Stimulated activated CD8-positive, alpha-beta memory T cell treated with anti-CD3 and anti-CD28 coated beads, Interleukin-12 subunit alpha, Interleukin-12 subunit beta, amount 100 ng/mL, for 24 hours (primary cell): ENCODE measurements around the gene LAX1.
"Not testable (repeated sequence)": the region's sequence is repeated elsewhere in the genome, so short reads cannot be mapped to it uniquely, and the experiment has no call there.

Source experiments
- DNase-seq: peaks from one replicate; pipeline ENCODE4 v3.0.0-alpha.2; 2020; ENCODE audit errors: extremely low read depth

Gene LAX1, protein sequence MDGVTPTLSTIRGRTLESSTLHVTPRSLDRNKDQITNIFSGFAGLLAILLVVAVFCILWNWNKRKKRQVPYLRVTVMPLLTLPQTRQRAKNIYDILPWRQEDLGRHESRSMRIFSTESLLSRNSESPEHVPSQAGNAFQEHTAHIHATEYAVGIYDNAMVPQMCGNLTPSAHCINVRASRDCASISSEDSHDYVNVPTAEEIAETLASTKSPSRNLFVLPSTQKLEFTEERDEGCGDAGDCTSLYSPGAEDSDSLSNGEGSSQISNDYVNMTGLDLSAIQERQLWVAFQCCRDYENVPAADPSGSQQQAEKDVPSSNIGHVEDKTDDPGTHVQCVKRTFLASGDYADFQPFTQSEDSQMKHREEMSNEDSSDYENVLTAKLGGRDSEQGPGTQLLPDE

DNA sequence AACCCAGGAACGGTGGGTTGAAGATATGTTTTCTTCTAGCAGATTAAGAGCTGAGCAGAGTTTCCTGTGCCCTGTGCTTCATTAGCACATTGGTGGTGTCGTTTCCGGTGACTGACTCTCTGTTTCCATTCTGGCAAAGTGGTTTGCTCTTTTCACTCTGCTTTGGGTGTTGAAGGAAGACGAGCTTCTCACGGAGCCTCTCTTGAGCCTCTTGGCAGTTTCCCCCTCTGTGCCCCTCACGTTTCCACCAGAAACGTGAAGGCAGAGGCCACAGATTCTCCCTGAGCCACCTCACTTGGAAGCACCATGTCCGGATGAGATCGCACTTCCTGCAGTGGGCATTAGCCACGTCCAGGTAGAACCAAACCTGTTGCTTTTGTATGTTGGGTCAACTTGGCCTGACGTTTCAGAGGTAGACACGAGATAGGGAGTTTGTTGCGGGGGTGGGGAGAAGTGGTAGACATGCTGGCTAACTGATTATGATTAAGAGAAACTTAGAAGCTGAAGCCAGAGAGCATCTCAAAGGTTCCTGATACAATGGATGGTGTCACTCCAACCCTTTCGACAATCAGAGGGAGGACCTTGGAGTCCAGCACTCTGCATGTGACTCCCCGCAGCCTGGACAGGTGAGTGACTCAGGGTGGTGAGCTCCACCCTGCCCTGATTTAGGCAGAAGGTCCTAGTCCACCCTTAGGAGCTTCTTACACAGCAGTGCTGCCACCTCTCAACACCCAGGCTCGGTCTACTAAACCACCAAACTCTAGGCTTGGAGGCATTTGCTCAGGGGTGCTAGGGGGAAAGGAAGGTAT, at the start of gene LAX1:
Gene LAX1 (plus strand): TSS at position 155 of the 809 bp plus-strand sequence. CDS start 383 bp downstream, at position 538.
- DNase-seq = peak; percentile 47

DNA sequence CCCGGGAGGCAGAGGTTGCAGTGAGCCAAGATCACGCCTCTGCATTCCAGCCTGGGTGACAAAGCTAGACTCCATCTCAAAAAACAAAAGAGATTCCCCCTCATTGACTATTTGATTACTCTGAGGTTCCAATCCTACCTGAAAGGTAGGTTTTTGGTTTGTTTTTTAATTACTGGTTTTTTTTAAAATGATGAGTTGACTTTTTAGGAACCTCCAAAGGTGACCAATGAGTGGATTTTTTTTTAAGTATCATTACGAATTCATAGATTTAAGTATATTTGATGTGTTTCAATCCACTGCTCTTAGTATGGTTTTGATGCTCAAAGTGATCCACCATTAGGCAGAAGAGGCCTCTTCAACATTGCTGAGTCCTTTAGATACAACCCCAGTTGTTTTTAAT, 47.9 kb upstream of the LAX1 start:
- DNase-seq = no peak

DNA sequence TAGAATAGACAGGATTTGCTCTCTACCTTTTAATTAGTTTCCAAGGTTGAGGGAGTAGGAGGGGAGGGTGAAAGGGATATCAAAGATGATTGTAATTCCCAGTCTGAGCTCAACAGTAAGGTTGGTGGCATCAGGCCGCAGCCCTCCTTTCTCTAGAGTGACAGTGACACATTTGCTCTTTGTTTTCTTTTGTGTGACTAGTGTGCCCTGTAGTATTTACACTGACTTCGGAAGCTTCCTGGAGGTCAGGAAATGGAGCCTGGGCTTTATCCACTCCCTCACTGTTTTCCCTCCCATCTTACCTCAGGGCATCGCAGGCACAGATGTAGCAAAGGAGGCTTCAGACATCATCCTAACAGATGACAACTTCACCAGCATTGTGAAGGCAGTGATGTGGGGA, 44.7 kb upstream of the LAX1 start:
- no peak for DNase-seq

DNA sequence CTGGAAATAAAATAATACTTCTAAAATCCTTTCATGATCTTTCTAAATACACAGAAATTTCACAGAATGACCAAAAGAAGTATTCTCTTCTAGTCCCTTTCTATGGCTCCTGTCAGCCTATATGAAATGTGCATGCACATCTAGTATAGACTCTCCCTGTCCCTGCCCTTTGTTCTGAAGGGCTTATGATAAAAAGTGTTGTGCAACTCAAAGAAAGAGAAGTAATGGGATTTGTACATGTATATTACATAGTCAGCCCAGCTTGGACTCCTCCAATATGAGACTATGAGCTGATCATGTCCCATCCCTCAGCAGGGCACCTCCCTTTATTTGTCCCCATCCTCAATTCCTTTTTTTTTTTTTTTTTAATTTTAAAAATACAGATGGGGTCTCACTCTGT, 42.1 kb upstream of the LAX1 start:
- no peak for DNase-seq

DNA sequence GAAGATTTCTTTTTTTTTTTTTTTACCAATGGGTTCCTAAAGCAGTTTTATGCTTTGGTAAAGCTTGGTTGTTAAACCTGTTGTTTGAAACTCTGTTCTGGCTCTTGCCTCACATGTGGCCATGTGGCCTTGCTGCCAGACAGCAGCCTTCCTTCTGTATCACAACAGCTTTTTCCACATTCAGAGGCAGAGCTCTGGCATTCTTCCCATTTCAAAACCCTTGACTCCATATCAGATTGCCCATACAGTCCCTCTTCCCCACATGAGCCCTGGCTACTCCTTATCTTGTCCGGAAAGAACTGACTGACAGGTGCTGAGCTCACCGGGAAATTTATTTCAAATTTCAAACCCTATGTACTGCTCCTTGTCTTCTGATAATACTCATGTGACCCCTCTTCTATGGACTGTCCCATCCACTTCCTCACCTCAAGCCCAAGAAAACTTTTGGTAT, 38.5 kb upstream of the LAX1 start:
- DNase-seq = no peak

DNA sequence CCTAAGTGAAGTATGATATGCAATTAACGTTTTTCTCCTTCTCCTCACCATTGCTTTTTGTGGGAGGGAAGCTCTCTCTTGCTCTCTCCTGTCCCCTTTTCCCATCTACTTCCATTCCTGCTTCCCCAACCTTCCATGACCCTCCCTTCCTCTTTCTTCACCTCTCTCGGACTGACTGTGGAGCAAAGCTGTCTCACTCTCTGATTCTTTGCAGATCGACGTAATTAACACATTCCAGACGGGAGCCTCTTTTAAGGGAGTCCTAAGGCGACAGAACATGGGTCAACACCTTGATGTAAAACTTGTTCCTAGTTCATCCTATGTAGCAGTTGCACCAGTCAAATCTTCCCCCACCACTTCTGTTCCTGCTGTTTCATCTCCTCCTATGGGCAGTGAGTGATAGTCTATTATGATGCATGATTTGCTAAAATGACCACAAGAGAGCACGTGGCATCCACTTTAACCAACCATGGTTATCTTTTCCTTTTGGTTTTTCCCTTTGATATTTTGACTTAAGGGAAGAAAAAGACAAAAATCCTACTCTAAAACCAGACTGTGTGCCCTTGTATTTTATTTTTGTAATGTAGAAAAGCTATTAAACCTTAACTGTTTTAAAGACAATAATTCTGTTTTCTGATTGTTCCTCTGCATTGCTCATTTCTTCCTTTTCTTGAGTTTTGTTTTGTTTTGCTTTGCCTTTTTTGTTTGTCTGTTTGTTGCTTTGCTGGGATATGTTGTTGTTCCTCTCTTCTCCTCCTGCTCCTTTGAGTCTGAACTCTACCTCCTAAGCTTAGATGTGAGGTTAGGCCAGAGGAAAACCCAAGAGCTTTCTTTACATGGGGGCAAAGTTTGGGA, 31.7 kb upstream of the LAX1 start:
- DNase-seq = no peak

DNA sequence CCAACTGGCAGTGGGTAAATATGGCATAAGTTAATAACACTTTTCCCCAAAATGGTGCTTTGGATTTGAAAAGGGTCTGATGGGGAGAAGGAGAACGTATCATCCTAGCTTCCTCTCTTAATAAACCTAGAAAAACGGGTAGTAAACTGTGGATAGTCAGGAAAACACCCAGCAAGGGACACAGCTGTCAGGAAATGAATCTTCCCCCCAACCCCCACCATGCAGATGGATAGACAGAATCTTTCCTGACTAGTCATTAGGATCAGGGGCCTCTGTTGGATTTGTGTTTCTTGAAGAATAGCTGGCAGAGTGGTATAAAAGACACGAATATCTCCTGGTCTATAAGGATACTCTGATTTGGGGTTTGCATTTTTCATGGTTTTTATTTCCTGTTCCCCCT, 22.5 kb upstream of the LAX1 start:
- no peak for DNase-seq

DNA sequence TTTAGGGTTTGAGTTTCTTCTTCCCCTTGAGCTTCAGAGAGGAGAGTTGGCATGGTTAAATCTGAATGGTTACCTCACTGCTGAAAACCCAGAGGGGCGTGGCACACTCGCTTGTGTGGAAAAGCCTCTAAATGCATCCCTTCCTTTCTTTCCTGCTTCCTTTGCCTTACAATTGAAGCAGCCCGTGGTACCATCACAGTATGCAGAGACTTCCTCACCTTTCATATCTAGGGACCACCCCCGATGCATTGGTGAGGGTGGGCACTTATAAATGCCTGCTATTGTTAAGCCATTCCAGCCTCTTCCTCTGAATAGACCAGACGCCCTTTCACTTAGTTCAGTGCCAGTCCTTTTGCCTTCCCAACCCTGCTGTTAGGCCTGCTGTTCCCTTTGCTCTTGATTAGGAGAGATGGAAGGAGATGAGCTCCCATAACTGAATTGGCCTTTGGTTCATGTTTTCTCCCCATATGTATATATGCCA, 21.9 kb upstream of the LAX1 start:
- DNase-seq = no peak

DNA sequence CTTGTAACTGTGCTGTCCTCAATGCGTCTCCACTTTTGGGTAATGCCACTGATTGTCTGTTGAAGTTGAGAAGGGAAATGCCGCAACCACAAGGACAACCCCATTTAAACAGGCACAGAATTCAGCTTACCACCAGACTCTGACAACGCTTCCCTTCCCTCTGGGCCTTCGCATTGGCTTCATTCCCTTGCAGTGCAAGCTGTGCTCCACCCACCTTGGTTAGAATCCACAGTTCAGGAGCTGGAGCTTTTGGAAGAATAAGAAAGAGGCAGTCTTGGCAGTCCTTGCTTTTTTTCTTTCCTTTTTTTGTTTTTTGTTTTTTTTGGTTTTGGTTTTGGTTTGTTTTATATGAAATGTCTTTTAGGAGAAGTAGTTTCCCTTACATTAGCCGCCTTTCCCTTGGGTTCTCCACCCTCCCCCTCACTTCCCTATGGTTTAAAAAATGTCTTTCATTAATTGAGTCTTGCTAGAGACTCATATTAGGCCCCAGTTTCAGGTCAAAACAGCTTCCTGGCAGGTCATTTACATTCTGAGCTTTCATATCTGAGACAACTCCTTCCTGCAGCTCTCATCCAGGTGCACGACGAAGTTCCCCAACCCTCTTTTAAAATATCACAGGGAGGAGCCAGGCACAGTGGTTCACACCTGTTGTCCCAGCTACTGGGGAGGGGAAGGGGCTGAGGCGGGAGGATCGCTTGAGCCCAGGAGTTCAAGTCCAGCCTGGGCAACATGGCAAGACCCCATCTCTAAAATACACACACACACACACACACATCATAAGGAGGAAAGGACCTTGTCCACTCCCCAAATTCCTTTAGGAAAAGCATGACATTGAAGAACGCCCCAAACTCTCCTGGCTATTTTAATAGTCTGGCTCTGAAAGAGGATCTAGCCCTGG, 20.7 kb upstream of the LAX1 start:
- DNase-seq = no peak

DNA sequence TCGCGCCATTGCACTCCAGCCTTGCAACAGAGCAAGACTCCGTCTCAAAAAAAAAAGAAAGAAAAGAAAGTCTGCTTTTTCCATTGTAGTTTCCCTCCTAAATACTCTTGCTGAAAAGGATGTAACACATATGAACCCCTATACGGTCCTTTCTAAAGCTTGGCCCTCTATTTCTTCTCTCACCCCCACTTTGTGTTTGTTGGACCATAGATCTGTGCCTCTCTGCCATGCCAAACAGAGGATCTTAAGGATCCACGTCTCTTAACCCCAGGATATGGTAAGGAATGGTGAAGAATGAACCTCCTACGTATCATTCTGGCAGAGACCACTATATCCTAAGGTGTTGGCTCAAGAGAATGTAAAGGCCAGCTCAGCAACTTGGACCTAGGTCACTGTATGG, 18.7 kb upstream of the LAX1 start:
- no peak for DNase-seq

DNA sequence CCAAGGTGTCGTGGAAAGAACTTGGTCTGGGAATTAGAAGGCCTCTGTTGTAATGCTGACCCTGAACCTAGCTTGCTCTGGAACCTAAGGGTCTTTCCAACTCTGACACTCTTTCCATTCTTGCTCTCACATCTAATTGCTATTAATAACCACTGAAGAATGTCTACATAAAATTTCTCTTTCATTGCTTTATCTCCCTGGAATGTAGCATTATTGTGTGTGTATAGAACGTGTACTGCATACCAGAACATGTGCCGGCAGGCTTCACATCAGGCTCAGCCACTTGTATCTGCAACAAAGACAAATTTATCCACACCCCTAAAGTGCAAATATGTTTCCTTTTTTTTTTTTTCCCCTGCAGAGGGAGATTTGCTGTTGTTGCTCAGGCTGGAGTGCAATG, 13.9 kb upstream of the LAX1 start:
- DNase-seq = no peak

DNA sequence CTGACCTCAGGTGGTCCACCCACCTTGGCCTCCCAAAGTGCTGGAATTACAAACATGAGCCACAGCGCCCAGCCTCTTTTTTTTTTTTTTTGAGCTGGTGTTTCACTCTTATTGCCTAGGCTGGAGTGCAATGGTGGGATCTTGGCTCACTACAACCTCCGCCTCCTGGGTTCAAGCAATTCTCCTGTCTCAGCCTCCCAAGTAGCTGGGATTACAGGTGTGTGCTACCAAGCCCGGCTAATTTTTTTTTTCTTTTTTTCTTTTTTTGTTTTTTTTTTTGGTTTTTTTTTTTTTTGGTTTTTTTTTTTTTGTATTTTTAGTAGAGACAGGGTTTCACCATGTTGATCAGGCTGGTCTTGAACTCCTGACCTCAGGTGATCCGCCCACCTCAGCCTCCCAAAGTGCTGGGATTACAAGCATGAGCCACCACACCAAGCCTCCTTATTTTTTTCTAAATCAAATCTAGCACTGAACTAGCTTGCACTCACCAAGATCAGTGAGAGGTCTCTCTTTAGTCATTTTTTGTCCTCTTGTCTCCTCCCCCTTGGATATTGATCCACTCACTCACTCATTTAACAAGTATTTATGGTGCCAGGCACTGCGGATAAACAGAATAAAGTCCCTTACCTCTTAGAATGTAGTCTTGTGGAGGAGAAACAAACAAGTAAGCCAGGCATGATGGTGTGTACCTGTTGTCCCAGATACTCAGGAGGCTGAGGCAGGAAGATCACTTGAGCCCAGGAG, 13.2 kb upstream of the LAX1 start:
- not testable (repeated sequence) for DNase-seq

DNA sequence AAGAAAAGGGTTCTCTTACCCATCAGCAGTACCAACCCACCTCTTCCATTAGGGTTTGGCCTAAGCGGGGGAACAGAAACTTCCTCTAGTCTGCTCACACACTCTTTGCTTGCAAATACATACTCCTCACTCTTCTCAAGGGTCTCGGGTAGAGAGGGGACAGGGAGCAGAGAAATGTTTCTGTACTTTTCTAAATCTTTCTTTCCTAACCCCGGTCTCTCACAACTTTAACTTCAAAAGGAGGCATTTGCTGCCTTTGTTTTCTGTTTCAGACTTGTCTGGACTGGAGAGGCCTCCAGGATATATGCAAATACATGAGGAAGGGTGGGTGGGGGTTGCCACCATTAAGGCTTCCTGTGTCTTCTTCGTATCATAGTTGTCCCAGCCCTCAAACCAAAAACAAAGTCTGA, 10.5 kb upstream of the LAX1 start:
- DNase-seq = no peak

DNA sequence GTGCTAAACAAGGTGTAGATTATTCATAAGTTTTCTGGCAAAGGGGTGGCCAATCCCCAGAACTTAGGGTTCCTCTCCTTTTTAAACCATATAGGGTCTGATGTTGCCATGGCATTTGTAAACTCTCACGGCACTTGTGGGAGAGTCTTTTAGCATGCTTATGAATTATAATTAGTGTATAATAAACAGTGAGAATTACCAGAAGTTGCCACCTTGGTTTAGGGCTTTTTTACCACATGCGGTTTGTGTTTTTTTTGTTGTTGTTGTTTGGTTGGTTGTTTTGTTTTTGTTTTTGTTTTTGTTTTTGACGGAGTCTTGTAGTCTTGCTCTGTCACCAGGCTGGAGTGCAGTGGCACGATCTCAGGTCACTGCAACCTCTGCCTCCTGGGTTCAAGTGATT, 8.9 kb upstream of the LAX1 start:
- no peak for DNase-seq

DNA sequence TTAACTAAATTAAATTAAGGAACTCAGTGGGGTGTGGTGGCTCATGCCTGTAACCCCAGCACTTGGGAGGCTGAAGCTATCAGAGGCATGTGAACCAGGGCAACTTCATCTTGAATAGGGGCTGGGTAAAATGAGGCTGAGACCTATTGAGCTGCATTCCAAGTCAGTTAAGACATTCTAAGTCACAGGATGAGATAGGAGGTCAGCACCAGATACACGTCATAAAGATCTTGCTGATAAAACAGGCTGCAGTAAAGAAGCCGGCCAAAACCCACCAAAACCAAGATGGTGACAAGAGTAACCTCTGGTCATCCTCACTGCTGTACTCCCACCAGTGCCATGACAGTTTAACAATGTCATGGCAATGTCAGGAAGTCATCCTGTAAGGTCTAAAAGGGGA, 6.2 kb upstream of the LAX1 start:
- not testable (repeated sequence) for DNase-seq

DNA sequence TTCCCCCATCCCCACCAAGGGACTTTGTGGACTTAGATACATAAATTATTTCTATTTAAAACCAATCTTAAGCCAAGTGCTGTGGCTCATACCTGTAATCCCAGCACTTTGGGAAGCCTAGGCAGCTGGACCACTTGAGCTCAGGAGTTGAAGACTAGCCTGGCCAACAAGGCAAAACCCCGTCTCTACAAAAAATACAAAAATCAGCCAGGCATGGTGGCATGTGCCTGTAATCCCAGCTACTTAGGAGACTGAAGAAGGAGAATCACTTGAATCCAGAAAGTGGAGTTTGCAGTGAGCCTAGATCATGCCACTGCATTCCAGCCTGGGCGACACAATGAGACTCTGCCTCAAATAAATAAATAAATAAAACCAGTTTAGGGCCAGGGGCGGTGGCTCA, 4.5 kb upstream of the LAX1 start:
- no peak for DNase-seq

DNA sequence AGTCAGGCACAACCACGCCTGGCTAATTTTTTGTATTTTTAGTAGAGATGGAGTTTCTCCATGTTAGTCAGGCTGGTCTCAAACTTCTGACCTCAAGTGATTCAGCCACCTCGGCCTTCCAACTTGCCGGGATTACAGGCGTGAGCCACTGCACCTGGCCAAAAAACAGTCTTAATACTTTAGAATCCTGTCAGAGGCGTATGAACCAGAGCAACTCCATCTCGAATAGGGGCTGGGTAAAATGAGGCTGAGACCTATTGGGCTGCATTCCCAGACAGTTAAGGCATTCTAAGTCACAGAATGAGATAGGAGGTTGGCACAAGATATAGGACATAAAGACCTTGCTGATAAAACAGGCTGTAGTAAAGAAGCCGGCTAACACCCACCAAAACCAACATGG, 3.0 kb upstream of the LAX1 start:
- not testable (repeated sequence) for DNase-seq

DNA sequence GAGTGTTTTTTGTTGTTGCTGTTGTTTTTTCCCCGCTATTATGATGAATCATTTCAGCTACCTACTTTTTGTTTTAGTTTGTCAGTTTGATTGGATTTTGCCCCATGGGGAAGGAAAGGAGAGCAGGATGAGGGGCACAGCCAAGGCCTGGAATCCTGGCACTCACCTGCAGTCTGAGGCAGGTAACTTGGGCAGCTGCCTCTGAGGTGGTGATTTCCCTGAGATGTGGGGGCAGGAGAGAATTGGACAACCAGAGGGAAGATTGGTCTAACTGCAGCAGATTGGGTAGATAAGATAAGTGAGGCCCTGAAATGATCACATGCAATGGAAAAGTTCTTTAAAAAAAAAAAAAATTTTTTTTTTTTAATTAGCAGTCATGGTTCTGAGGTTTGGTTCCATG, 1.5 kb upstream of the LAX1 start:
- no peak for DNase-seq

DNA sequence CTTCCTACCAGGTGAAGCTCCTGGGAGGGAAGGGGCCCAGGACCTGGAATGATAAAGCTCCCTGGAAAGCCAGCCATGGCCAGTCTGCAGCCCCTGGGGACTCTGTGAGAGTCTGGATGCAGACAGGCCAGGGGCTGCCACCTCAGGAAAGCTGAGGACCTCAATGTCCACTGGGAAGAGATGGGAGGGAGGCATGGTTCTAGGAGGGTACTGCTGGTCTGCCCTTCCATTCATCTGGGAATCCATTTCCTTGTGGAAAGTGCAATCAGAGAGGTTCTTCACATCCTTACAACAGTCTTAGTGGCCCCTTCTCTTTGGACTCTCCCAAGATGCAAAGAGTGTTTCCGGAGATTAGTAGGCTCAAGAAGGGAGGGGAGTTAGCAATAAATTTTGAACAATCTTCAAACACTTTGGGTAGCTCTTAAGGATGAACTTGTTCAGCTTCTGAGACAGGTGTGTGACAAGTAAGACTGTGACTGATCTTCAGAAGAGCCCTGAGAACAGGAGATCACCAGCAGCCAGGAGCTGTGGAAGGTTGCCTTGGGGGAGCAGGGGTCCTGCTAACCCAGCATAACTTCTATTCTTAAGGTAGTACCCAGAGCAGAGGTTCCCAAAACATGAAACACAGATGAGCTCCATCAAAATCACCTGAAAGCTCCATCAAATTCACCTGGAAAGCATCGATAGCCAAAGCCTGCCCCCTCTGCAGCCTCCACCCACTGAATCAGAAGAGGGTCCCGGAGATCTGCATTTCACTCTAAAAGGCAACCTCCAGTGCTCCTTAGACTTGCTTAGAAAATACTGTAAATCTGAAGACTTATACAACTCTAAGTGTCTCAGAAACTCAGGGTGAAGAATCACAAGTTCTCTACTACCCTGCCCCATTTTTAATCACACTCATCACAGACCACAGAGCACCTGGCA, 616 bp upstream of the LAX1 start:
- no peak for DNase-seq
